SH-SY5Y (cell line): ENCODE data around the gene ATP5ME.

Experiments used
- GATA2 ChIP-seq: IDR thresholded peaks from 2 replicates; pipeline ENCODE4 v1.6.1; 2011; ENCODE audit warnings: mild to moderate bottlenecking, low read depth, low read length
- GATA3 ChIP-seq: IDR thresholded peaks from 2 replicates; pipeline ENCODE4 v1.6.1; 2011; ENCODE audit warnings: low read depth, mild to moderate bottlenecking, low read length, moderate library complexity

DNA sequence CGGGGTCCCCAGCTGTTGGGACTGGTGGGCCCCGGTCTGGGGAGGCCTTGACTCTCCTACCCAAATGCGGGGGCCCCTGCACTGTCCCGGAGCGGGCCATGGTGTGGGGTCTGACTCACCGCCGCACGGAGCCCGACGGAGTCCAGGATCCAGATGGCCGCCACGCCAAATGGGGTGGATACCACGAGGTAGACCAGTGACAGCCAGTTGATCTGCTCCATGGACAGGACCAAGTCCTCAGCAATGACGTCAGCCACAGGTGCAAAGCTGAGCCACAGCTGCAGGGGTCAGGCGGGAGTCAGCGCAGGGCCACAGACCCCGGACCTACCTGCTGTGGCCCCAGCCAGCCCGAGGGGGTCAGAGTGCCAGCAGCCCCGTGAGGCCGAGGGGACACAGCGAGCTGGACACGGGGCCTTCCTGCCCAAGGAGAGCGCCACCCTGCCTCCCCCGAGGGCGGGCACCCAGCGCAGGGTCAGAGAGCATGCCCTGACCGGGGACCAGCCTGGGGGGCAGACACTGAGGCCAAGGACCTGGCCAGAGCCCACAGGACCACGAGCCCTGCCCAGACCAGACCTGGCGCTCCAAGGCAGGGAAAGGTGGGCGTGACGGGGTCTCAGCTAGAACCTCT, 12.5 kb upstream of the ATP5ME start:
- TF ChIP-seq GATA2 (no peak), GATA3 (no peak)
